Measurements from ENCODE around the gene FGFR4.
A peak's percentile ranks its signal among the peaks of the same experiment; 100 is the strongest.

Gene FGFR4

DNA sequence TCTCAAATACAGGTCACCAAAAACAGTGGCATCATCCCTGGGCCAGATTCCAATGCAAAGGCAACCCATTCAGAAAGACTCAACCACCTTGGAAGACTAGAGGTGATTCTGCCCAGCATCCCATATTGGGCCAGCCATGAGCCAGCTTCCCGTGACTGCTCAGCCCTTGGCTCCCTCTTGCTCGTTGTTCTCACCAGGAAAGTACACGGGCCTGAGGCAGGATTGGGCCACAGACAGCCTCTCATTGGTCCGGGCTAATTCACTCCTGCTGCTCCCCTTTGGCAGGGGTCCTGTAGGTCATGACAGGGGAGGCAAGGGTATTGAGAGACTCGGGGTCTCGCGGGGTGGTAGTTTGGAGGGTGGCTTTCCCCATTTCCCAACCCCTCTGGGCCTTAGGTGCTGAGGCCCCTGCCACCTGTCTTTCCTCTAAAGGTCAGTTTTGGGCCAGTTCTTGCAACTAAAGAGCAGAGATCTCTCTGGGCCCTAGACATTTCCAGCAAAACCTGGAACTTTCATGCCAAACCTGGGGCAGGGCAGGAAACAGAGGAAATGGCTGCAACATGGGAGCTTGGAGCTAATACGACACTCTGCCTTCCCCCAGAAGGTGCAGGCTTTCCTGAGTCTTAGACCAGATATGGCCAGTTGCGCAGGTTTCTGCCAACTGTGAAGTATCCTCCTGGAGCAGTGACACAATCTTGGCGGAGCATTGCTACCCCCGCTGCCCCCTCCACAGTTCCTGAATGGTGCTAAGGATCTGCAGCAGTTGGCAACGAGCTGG lies 22.0 kb upstream of the FGFR4 start:
- Histone ChIP-seq H3K9me3 (ENCODE audit: control insufficient read depth, low read length) (no peaks in the 10 kb centered on the region), H3K4me3 (ENCODE audit: extremely low read depth, insufficient read depth, low read length, poor library complexity, severe bottlenecking) (no peak overlapping the region), H3K4me1 (ENCODE audit: control insufficient read depth, insufficient read depth, low read length, poor library complexity, severe bottlenecking) (peaks cover 6% of the 10 kb centered on the region), H3K27ac (ENCODE audit: low read depth, low read length, severe bottlenecking) (no peak overlapping the region), H3K36me3 (ENCODE audit: control insufficient read depth, insufficient read depth, low read length) (peaks cover 36% of the 10 kb centered on the region)
- WGBS, 2 experiments (ENCODE audit: insufficient coverage in 2 of 2): 93 to 96% methylated on average over 9 of the region's 12 CpGs

DNA sequence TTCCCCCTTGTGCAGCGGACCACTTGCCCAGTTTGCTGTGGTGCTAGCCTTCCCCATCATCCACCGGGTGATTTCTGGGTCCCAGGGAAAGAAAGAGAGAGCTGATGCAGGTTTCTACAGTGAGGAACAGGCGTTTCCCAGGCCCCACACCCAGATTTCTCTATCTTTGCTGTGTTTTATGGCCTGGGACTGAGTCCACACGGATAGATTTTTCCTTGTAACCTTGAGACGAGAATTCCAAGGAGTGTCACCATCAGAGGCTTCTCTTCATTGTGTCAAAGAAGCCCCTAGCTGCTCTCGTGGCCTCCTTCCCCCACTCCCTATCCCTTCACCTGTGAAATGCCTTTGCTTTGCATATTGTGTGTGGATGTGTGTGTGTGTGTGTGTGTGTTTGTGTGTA lies 21.2 kb upstream of the FGFR4 start:
- 87 to 100% methylated on average over 1 to 4 of the region's 6 CpGs for WGBS, 2 experiments (ENCODE audit: insufficient coverage in 2 of 2)
- H3K36me3 ChIP-seq (ENCODE audit: control insufficient read depth, insufficient read depth, low read length): peaks cover 36% of the 10 kb centered on the region
- peaks cover 6% of the 10 kb centered on the region for H3K4me1 ChIP-seq (ENCODE audit: control insufficient read depth, insufficient read depth, low read length, poor library complexity, severe bottlenecking)
- no peak overlapping the region for H3K27ac ChIP-seq (ENCODE audit: low read depth, low read length, severe bottlenecking)
- H3K4me3 ChIP-seq (ENCODE audit: extremely low read depth, insufficient read depth, low read length, poor library complexity, severe bottlenecking): no peak overlapping the region
- H3K9me3 ChIP-seq (ENCODE audit: control insufficient read depth, low read length): no peaks in the 10 kb centered on the region

DNA sequence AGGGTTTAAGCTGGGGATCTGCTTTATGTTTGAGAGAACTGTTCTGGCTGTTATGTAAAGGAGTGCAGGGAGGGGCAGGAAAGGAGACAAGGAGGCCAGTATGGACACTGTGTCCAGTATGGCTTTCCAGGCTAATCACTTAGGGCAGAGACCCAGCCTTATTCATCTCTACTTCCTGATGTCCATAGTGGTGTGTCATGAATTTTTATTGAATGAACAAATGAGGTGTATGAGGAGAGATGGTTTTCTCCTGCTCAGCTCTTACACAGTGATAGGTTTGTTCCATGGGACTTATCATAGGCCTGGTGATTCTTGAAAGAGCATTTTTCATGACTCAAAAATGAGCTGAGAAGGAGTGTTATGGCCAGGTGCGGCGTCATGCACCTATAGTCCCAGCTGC lies 20.5 kb upstream of the FGFR4 start:
- Histone ChIP-seq H3K9me3 (ENCODE audit: control insufficient read depth, low read length) (no peaks in the 10 kb centered on the region), H3K36me3 (ENCODE audit: control insufficient read depth, insufficient read depth, low read length) (peaks cover 36% of the 10 kb centered on the region), H3K27ac (ENCODE audit: low read depth, low read length, severe bottlenecking) (no peak overlapping the region), H3K4me3 (ENCODE audit: extremely low read depth, insufficient read depth, low read length, poor library complexity, severe bottlenecking) (no peak overlapping the region), H3K4me1 (ENCODE audit: control insufficient read depth, insufficient read depth, low read length, poor library complexity, severe bottlenecking) (peaks cover 6% of the 10 kb centered on the region)
- WGBS, 2 experiments (ENCODE audit: insufficient coverage in 2 of 2): 94% methylated on average over 2 of the region's 2 CpGs; no CpG with 5 or more reads in 1 of the 2 experiments

DNA sequence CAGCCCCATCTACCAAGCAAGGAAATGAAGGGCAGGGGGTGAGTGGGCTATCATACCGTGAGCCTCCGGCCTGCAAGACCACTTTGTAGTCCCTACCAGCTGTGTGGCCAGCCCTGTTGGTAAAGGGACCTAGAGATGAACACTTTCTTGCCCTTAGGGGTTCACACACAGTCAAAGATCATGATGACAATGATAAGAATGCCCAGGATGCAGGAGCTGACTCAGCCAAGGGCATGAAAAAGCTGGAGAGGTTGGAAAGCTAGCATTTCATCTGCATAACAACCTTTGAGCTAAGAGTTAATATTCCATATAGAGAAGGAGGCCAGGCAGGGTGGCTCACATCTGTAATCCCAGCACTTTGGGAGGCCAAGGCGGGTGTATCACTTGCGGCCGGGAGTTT lies 19.2 kb upstream of the FGFR4 start:
- Histone ChIP-seq H3K4me3 (ENCODE audit: extremely low read depth, insufficient read depth, low read length, poor library complexity, severe bottlenecking) (no peak overlapping the region), H3K4me1 (ENCODE audit: control insufficient read depth, insufficient read depth, low read length, poor library complexity, severe bottlenecking) (peaks cover 6% of the 10 kb centered on the region), H3K9me3 (ENCODE audit: control insufficient read depth, low read length) (no peaks in the 10 kb centered on the region), H3K27ac (ENCODE audit: low read depth, low read length, severe bottlenecking) (no peak overlapping the region), H3K36me3 (ENCODE audit: control insufficient read depth, insufficient read depth, low read length) (peaks cover 30% of the 10 kb centered on the region)
- WGBS, 2 experiments (ENCODE audit: insufficient coverage in 2 of 2): 100% methylated on average over 1 of the region's 5 CpGs

DNA sequence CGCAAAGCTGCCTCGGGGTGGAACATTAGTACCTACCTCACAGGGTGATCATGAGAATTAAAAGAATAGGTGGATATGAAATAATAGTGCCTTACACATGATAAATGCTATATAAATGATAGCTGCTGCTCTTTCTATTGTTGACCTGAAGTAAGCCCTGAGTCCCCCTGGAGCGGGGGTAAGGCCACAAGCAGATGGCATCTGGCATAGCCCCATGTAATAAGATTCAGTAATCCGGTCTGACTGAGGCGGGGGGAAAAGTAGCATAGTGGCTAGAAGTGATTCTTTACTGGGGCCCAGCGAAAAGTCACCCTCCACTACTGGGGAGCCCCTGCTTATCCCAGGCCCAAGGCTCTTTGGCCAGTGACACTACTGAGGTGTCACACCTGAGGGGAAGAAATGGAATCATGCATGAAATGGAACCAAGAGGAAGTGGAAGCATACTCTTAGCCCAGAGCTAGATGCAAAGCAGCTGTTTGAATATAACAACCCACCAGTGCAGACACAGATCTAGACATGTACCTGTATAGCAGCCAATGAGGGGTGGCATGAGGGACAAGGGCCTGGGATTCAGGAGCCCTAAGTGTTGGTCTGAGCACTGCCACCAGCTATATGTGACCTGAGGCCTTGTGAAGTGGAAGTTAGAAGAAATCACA lies 16.1 kb upstream of the FGFR4 start:
- peaks cover 6% of the 10 kb centered on the region for H3K4me1 ChIP-seq (ENCODE audit: control insufficient read depth, insufficient read depth, low read length, poor library complexity, severe bottlenecking)
- H3K9me3 ChIP-seq (ENCODE audit: control insufficient read depth, low read length): no peaks in the 10 kb centered on the region
- WGBS, 2 experiments (ENCODE audit: insufficient coverage in 2 of 2): 93 to 94% methylated on average over 4 to 5 of the region's 6 CpGs
- H3K27ac ChIP-seq (ENCODE audit: low read depth, low read length, severe bottlenecking): no peak overlapping the region
- no peak overlapping the region for H3K4me3 ChIP-seq (ENCODE audit: extremely low read depth, insufficient read depth, low read length, poor library complexity, severe bottlenecking)
- peaks cover 3% of the 10 kb centered on the region for H3K36me3 ChIP-seq (ENCODE audit: control insufficient read depth, insufficient read depth, low read length)

DNA sequence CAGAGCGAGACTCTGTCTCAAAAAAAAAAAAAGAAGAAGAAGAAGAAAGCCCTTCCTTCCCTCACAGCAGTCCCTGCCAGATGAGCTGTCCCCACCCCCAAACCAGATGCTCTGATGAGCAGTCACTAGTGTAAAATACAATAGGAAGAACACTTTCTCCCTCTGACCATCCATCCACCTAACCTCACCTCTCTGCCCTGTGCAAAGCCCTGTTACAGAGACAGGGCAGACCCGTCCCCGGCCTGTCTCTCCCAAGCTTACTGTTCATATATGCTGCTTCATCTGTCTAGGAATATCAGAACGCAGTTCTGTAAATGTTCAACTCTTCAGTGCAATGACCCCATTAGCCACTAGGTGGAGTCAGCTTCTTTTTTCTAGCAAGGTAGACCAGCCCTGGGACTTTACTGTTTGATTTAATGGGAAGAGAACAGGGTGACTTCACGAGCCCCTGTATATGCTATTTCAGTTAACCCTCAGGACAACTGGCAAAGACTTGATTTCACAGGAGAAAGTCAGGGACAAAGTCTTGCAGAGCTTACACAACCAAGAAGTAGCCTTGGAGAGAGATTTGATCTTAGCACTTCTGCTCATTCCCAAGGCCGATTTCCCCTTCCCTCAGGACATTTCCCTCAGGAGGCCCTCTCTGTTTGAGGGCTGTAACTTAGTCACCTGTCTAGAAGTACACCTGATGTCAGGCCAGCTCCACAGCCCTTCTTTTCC lies 14.9 kb upstream of the FGFR4 start:
- Histone ChIP-seq H3K4me3 (ENCODE audit: extremely low read depth, insufficient read depth, low read length, poor library complexity, severe bottlenecking) (no peak overlapping the region), H3K4me1 (ENCODE audit: control insufficient read depth, insufficient read depth, low read length, poor library complexity, severe bottlenecking) (peaks cover 6% of the 10 kb centered on the region), H3K9me3 (ENCODE audit: control insufficient read depth, low read length) (no peaks in the 10 kb centered on the region), H3K27ac (ENCODE audit: low read depth, low read length, severe bottlenecking) (peak overlapping the region; percentile 57), H3K36me3 (ENCODE audit: control insufficient read depth, insufficient read depth, low read length) (no peaks in the 10 kb centered on the region)
- 24 to 42% methylated on average over 4 of the region's 6 CpGs for WGBS, 2 experiments (ENCODE audit: insufficient coverage in 2 of 2)

DNA sequence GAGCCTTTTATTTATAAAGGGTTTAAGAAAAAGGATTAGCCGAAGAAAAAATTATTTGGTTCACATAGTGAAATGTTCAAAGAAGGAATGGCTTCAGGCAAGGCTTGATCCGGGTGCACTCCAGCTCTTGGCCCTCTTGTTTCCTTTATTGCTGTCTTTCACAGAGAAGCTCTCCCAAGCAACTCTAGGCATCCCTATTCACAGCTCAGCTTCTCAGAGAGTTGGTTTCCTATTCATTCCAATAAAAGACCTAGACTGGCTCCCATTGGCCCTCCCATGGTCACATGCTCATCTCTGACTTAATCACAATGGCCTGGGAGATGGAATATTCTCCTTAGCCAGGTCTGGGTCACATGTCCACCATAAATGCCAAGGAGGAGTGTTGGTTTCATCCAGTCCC lies 9.4 kb upstream of the FGFR4 start:
- 95 to 100% methylated on average over 2 of the region's 2 CpGs for WGBS, 2 experiments (ENCODE audit: insufficient coverage in 2 of 2)
- Histone ChIP-seq H3K4me3 (ENCODE audit: extremely low read depth, insufficient read depth, low read length, poor library complexity, severe bottlenecking) (no peak overlapping the region), H3K36me3 (ENCODE audit: control insufficient read depth, insufficient read depth, low read length) (no peaks in the 10 kb centered on the region), H3K27ac (ENCODE audit: low read depth, low read length, severe bottlenecking) (no peak overlapping the region), H3K4me1 (ENCODE audit: control insufficient read depth, insufficient read depth, low read length, poor library complexity, severe bottlenecking) (no peaks in the 10 kb centered on the region), H3K9me3 (ENCODE audit: control insufficient read depth, low read length) (no peaks in the 10 kb centered on the region)

DNA sequence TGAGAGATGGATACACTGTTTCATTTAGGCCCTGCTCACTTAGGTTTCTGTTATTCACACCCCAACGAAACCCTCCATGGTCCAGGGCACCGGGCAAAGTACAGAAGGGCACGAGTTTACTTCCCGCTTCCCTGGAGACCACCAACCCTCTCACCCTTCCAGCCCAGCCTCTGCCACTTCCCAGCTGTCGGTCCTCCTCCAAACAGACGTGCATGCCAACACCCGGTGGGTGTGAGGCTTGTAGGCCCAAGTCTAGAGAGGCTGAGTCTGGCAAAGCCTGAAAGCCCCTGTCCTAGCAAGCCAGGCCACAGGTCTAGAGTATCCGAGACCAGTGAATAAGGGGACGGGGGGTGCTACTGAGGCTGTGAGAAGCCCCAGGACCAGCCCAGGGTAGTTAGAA lies 7.1 kb upstream of the FGFR4 start:
- no peaks in the 10 kb centered on the region for H3K36me3 ChIP-seq (ENCODE audit: control insufficient read depth, insufficient read depth, low read length)
- H3K4me3 ChIP-seq (ENCODE audit: extremely low read depth, insufficient read depth, low read length, poor library complexity, severe bottlenecking): no peak overlapping the region
- H3K27ac ChIP-seq (ENCODE audit: low read depth, low read length, severe bottlenecking): no peak overlapping the region
- 89 to 97% methylated on average over 4 to 6 of the region's 9 CpGs for WGBS, 2 experiments (ENCODE audit: insufficient coverage in 2 of 2)
- no peaks in the 10 kb centered on the region for H3K9me3 ChIP-seq (ENCODE audit: control insufficient read depth, low read length)
- H3K4me1 ChIP-seq (ENCODE audit: control insufficient read depth, insufficient read depth, low read length, poor library complexity, severe bottlenecking): no peaks in the 10 kb centered on the region

DNA sequence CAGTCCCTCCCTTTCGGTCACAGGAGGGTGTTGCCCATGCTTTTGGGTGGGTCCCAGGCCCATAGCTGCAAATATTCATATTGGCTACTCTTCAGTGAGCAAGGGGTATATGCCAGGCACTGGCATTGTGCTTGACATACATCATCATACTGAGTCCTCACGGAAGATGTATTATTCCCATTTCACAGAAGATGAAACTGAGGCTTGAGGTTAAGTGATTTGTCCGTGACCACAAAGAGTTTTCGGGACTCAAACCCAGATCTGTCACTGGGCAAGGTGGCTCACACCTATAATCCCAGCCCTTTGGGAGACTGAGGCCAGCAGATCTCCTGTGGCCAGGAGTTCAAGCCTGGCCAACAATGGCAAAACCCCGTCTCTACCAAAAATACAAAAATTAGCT lies 6.5 kb upstream of the FGFR4 start:
- Histone ChIP-seq H3K4me1 (ENCODE audit: control insufficient read depth, insufficient read depth, low read length, poor library complexity, severe bottlenecking) (no peaks in the 10 kb centered on the region), H3K9me3 (ENCODE audit: control insufficient read depth, low read length) (no peaks in the 10 kb centered on the region), H3K36me3 (ENCODE audit: control insufficient read depth, insufficient read depth, low read length) (no peaks in the 10 kb centered on the region), H3K4me3 (ENCODE audit: extremely low read depth, insufficient read depth, low read length, poor library complexity, severe bottlenecking) (no peak overlapping the region), H3K27ac (ENCODE audit: low read depth, low read length, severe bottlenecking) (no peak overlapping the region)
- WGBS, 2 experiments (ENCODE audit: insufficient coverage in 2 of 2): 90 to 100% methylated on average over 5 of the region's 5 CpGs

DNA sequence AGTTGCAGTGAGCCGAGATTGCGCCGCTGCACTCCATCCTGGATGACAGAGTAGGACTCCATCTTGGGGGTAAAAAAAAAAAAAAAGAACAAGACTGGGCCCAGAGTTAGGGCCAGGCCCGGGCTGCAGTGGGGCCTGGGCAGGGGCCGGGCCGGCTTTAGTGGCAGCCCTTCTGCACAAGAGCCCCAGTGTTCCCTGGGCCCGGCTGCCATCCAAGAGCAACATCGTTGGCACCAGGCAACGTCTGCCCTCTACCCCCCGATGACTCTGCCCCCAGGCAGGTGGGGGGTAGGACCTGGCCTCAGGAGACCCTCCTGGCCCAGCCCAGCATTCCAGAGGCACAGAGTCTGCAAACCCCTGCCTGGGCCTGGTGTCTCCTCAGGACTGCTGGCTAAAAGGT lies 4.9 kb upstream of the FGFR4 start:
- Histone ChIP-seq H3K36me3 (ENCODE audit: control insufficient read depth, insufficient read depth, low read length) (no peaks in the 10 kb centered on the region), H3K27ac (ENCODE audit: low read depth, low read length, severe bottlenecking) (no peak overlapping the region), H3K4me1 (ENCODE audit: control insufficient read depth, insufficient read depth, low read length, poor library complexity, severe bottlenecking) (no peaks in the 10 kb centered on the region), H3K4me3 (ENCODE audit: extremely low read depth, insufficient read depth, low read length, poor library complexity, severe bottlenecking) (no peak overlapping the region), H3K9me3 (ENCODE audit: control insufficient read depth, low read length) (no peaks in the 10 kb centered on the region)
- WGBS, 2 experiments (ENCODE audit: insufficient coverage in 2 of 2): 95 to 97% methylated on average over 7 to 10 of the region's 10 CpGs
